HUES48 (cell line): ENCODE data around the gene KLF2.

ENCODE experiments used
- H3K27ac ChIP-seq: one replicate; pipeline ENCODE4 v1.7.0; 2013; ENCODE audit warnings: low read depth, low read length, inconsistent platforms
- H3K27me3 ChIP-seq: 2 replicates; pipeline ENCODE4 v1.6.1; 2013; ENCODE audit warnings: mild to moderate bottlenecking, low read length; ENCODE audit not compliant: control insufficient read depth, insufficient read depth
- H3K36me3 ChIP-seq: 2 replicates; pipeline ENCODE4 v1.6.1; 2013; ENCODE audit warnings: low read length; ENCODE audit not compliant: control insufficient read depth, insufficient read depth
- H3K4me1 ChIP-seq: 2 replicates; pipeline ENCODE4 v1.6.1; 2013; ENCODE audit warnings: mild to moderate bottlenecking, low read length; ENCODE audit not compliant: control insufficient read depth, insufficient read depth
- H3K4me3 ChIP-seq: 2 replicates; pipeline ENCODE4 v1.5.1; 2013; ENCODE audit warnings: mild to moderate bottlenecking, low read depth, low read length
- H3K9ac ChIP-seq: 2 replicates; pipeline ENCODE4 v1.6.1; 2013; ENCODE audit warnings: mild to moderate bottlenecking, low read depth, low read length, moderate library complexity
- H3K9me3 ChIP-seq: 2 replicates; pipeline ENCODE4 v1.6.1; 2013; ENCODE audit warnings: low read length; ENCODE audit not compliant: control insufficient read depth, insufficient read depth

The KLF2 gene

GRCh38 chr19:16308081-16308480, 16.5 kb upstream of the KLF2 start:
- H3K9me3 ChIP-seq, result no peaks in the 10 kb centered on the region
- H3K4me3 ChIP-seq, result no peak overlapping the region
- H3K27ac ChIP-seq, result no peak overlapping the region
- no peaks in the 10 kb centered on the region for H3K4me1 ChIP-seq
- no peak overlapping the region for H3K9ac ChIP-seq
- H3K36me3 ChIP-seq, result no peaks in the 10 kb centered on the region
- H3K27me3 ChIP-seq, result no peaks in the 10 kb centered on the region

- Histone ChIP-seq H3K4me1 (no peaks in the 10 kb centered on the region), H3K27me3 (no peaks in the 10 kb centered on the region), H3K4me3 (no peak overlapping the region), H3K27ac (no peak overlapping the region), H3K9ac (no peak overlapping the region), H3K9me3 (no peaks in the 10 kb centered on the region), H3K36me3 (no peaks in the 10 kb centered on the region)
Measured at GRCh38 chr19:16309643-16310042, 15.0 kb upstream of the KLF2 start.

GRCh38 chr19:16315825-16316505, 8.7 kb upstream of the KLF2 start:
- H3K36me3 ChIP-seq, result no peaks in the 10 kb centered on the region
- H3K9me3 ChIP-seq, result no peaks in the 10 kb centered on the region
- no peak overlapping the region for H3K27ac ChIP-seq
- H3K27me3 ChIP-seq, result no peaks in the 10 kb centered on the region
- H3K4me1 ChIP-seq, result no peaks in the 10 kb centered on the region
- no peak overlapping the region for H3K4me3 ChIP-seq
- no peak overlapping the region for H3K9ac ChIP-seq

- Histone ChIP-seq H3K27ac (no peak overlapping the region), H3K36me3 (no peaks in the 10 kb centered on the region), H3K4me3 (no peak overlapping the region), H3K9ac (no peak overlapping the region), H3K27me3 (no peaks in the 10 kb centered on the region), H3K9me3 (no peaks in the 10 kb centered on the region), H3K4me1 (no peaks in the 10 kb centered on the region)
Measured at GRCh38 chr19:16316506-16316882, 8.1 kb upstream of the KLF2 start.

GRCh38 chr19:16319481-16319880, 5.1 kb upstream of the KLF2 start:
- Histone ChIP-seq H3K9me3 (no peaks in the 10 kb centered on the region), H3K36me3 (no peaks in the 10 kb centered on the region), H3K4me1 (no peaks in the 10 kb centered on the region), H3K27ac (peak overlapping the region; percentile 10), H3K9ac (no peak overlapping the region), H3K27me3 (peaks cover 19% of the 10 kb centered on the region), H3K4me3 (no peak overlapping the region)

GRCh38 chr19:16320987-16321386, 3.6 kb upstream of the KLF2 start:
- H3K9ac ChIP-seq, result no peak overlapping the region
- no peaks in the 10 kb centered on the region for H3K36me3 ChIP-seq
- H3K4me3 ChIP-seq, result no peak overlapping the region
- no peak overlapping the region for H3K27ac ChIP-seq
- no peaks in the 10 kb centered on the region for H3K4me1 ChIP-seq
- H3K9me3 ChIP-seq, result no peaks in the 10 kb centered on the region
- H3K27me3 ChIP-seq, result peaks cover 33% of the 10 kb centered on the region

GRCh38 chr19:16325161-16325527, 518 bp downstream of the KLF2 start:
- H3K9me3 ChIP-seq, result no peaks in the 10 kb centered on the region
- no peaks in the 10 kb centered on the region for H3K36me3 ChIP-seq
- H3K4me3 ChIP-seq, result peak overlapping the region; percentile 57; the same call in 1 of the 2 replicates
- no peak overlapping the region for H3K9ac ChIP-seq
- peaks cover 74% of the 10 kb centered on the region for H3K27me3 ChIP-seq
- H3K27ac ChIP-seq, result no peak overlapping the region
- H3K4me1 ChIP-seq, result no peaks in the 10 kb centered on the region

- H3K27me3 ChIP-seq, result peaks cover 74% of the 10 kb centered on the region
- no peak overlapping the region for H3K27ac ChIP-seq
- no peak overlapping the region for H3K9ac ChIP-seq
- no peaks in the 10 kb centered on the region for H3K4me1 ChIP-seq
- peak overlapping the region; percentile 78 for H3K4me3 ChIP-seq
- H3K9me3 ChIP-seq, result no peaks in the 10 kb centered on the region
- H3K36me3 ChIP-seq, result no peaks in the 10 kb centered on the region
Measured at GRCh38 chr19:16325641-16326400, 1.2 kb downstream of the KLF2 start.

- H3K4me1 ChIP-seq, result no peaks in the 10 kb centered on the region
- H3K4me3 ChIP-seq, result peak overlapping the region; percentile 78
- no peak overlapping the region for H3K27ac ChIP-seq
- H3K27me3 ChIP-seq, result peaks cover 74% of the 10 kb centered on the region
- no peaks in the 10 kb centered on the region for H3K9me3 ChIP-seq
- no peaks in the 10 kb centered on the region for H3K36me3 ChIP-seq
- no peak overlapping the region for H3K9ac ChIP-seq
Measured at GRCh38 chr19:16326401-16327168, 2.0 kb downstream of the KLF2 start.

GRCh38 chr19:16327169-16327475, 2.5 kb downstream of the KLF2 start:
- Histone ChIP-seq H3K36me3 (no peaks in the 10 kb centered on the region), H3K9ac (no peak overlapping the region), H3K9me3 (no peaks in the 10 kb centered on the region), H3K27me3 (peaks cover 74% of the 10 kb centered on the region), H3K4me3 (peak overlapping the region; percentile 78), H3K27ac (no peak overlapping the region), H3K4me1 (no peaks in the 10 kb centered on the region)

- no peak overlapping the region for H3K9ac ChIP-seq
- no peak overlapping the region for H3K27ac ChIP-seq
- no peak overlapping the region for H3K4me3 ChIP-seq
- H3K4me1 ChIP-seq, result no peaks in the 10 kb centered on the region
- H3K9me3 ChIP-seq, result no peaks in the 10 kb centered on the region
- no peaks in the 10 kb centered on the region for H3K36me3 ChIP-seq
- peaks cover 73% of the 10 kb centered on the region for H3K27me3 ChIP-seq
Measured at GRCh38 chr19:16327501-16327900, 2.9 kb downstream of the KLF2 start.
